Epidermal melanocyte (primary cell): ENCODE results near the gene ABHD14A.

Experiments
- DNase-seq: peaks from one replicate; pipeline ENCODE4 v3.0.0; 2011; ENCODE audit warnings: low spot score; ENCODE audit not compliant: insufficient read length

The ABHD14A gene

DNA sequence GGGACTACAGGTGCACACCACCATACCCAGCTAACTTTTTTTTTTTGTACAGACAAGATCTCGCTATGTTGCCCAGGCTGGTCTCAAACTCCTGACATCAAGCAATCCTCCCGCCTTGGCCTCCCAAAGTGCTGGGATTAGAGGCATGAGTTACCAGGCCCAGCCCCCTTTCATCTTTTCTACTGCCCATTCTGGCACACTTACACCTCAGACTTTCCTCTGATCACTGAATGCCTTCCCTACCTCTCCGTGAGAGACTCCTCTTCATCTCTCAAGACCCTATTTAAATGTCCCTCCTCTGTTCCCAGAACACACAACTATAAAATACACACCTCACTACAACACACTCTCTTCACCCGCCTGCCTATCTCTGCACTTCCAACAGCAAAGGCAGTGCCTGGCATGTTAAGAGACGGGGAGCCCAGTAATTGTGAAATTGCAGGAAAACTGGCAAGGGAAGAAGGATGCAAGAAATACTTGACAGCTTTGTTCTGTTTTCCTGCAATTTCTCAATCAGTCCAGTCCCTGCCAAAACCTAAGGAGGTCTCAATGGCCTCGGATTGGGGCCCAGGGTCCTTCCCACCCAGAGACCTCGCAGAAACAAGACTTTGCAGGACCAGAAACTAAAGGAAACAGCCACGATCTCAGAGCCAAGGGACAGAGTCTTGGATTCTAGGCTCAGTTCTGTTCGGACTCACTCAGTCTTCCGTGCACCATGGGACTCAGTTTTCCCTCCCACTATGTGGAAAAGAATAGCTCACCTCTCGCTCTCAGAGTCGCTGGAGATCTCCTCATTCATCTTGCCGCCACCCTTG, 34.0 kb upstream of the ABHD14A start:
- DNase-seq, result no peak

DNA sequence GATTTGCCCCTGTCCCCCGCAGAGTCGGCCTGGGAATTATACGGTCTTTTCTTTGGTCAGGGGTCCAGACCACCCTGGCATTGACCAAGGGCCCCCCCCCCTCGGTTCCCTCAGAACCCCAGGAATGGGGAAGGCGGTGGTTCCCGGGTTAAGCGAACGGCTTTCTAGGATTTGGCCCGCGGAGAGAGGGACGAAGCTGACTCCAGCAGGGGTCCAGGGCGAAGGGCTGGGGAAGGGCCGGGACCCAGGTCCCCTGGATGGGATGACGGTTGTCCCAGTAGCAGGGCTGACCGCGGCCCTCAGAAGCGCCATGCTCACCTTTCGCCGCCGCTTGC, 33.4 kb upstream of the ABHD14A start:
- DNase-seq, result no peak

DNA sequence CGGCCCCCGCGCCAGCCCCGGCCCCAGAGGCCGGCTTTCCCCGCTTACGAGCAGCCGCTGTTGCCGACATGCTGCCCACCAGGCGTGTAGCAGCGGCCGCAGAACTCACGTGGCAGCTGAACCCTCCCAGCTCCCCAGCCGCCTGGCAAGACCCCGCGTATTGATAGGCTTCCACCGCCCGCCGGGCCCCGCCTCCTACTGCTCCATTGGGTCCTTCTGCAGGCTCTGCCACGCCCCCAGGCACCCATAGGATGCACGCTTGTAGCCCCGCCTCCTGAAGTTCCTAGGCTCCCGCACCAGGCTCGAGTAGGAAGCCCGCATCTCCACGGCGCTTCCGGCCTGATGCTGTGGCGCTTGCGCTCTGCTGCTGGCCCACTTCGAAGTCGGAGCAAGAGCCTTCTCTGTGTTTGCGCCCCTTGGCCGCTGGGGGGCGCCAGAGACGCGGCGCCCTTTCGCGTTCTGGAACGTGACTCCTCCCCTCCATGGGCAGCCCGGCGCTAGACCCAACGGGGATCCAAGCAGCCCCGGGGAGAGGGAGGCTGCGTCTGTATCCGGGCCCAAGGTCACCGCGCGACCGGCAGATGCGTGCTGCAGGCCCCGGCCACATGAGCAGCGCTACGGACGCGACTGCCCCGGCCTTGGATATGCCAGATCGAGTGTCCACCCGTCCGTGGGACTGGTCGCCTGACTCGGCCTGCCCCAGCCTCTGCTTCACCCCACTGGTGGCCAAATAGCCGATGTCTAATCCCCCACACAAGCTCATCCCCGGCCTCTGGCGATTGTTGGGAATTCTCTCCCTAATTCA, 32.9 kb upstream of the ABHD14A start, which contains the start of the genes PARP3 and RRP9:
PARP3 (plus strand) TSS at position 566 of the 805 bp plus-strand sequence. CDS start 993 bp downstream, outside the sequence.
RRP9 (minus strand) TSS at position 107 of the 805 bp plus-strand sequence; CDS start at position 70, 37 bp downstream.
- peak; percentile 99 for DNase-seq

DNA sequence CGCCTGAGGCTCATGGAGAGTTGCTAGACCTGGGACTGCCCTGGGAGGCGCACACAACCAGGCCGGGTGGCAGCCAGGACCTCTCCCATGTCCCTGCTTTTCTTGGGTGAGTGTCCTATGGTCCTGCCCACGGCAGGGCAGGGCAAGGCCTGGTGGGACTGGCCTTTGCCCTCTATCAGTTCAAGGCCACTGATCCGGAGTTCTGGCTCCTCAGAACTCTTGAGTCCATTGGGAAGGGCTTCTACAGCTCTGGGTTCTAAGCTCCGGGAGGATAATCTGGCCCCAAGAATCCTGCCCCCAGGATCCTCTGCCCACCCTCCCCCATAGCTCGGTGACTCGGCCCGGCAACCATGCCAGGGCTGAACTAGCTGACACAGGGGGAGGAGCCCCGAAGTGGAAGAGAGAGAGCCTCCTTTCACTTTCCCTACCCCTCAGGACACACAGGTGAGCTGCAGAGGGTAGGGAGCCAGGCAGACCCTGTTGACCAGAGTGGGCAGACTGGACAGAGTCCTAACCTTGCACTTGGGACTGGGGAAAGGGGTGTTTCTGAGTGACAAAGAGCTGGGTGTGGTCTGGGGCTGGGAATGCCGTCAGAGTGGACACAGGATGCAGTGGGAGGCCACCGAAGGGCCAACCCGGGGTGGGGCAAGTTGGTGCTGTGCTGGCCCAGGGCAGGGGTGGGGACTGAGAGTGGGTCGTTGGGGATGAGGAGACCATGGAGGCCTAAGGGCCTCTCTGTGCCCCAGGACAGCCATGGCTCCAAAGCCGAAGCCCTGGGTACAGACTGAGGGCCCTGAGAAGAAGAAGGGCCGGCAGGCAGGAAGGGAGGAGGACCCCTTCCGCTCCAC, 32.0 kb upstream of the ABHD14A start:
- no peak for DNase-seq

DNA sequence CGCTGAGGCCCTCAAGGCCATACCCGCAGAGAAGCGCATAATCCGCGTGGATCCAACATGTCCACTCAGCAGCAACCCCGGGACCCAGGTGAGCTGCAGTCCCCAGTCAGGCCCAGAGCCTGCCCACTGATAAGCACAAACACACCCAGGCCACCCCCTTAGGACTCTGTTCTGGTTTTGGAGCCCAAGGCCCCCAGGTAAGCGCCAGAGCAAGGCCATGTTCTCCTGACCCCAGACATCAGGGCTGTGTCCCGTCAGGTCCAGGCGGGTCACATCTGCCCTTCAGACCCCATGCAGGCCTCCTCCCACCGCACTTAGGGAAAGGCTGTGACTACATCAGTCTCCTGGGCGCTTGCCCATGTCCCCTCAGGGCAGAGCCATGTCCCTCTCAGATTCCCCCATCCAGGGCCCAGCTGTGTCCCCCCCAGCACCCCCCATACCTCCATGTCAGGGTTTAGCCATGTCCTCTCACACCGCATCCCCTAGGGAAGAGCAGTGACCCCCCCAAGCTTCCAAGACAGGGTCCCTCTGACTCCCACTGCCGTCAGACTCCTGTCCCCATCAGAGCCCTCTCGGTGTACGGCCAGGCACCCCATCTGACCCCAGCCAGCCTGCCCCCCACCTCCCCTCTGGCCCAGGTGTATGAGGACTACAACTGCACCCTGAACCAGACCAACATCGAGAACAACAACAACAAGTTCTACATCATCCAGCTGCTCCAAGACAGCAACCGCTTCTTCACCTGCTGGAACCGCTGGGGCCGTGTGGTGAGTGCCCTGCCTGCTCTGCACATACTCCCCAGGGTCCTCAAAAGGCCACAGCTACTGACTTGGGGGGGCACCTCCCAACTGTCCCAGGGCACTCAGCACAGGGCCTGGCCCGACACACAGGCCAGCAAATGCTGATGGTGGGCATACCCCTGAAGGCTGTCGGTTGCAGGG, 31.1 kb upstream of the ABHD14A start:
- DNase-seq, result no peak

DNA sequence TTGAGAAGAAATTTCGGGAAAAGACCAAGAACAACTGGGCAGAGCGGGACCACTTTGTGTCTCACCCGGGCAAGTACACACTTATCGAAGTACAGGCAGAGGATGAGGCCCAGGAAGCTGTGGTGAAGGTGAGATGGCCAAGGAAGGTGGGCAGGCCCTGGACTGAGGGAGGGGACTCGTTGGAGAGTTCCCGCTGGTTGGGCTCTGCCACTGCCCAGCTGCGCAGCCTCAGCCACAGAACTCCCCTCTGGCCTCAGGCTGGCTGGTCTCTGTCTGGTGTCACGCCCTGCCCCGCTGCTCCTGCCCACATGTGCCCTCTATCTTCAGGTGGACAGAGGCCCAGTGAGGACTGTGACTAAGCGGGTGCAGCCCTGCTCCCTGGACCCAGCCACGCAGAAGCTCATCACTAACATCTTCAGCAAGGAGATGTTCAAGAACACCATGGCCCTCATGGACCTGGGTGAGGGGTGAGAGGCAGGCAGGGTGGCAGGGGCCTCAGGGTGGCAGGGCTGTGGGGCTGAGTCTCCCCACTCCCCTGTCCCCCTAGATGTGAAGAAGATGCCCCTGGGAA, 30.3 kb upstream of the ABHD14A start:
- DNase-seq, result no peak

DNA sequence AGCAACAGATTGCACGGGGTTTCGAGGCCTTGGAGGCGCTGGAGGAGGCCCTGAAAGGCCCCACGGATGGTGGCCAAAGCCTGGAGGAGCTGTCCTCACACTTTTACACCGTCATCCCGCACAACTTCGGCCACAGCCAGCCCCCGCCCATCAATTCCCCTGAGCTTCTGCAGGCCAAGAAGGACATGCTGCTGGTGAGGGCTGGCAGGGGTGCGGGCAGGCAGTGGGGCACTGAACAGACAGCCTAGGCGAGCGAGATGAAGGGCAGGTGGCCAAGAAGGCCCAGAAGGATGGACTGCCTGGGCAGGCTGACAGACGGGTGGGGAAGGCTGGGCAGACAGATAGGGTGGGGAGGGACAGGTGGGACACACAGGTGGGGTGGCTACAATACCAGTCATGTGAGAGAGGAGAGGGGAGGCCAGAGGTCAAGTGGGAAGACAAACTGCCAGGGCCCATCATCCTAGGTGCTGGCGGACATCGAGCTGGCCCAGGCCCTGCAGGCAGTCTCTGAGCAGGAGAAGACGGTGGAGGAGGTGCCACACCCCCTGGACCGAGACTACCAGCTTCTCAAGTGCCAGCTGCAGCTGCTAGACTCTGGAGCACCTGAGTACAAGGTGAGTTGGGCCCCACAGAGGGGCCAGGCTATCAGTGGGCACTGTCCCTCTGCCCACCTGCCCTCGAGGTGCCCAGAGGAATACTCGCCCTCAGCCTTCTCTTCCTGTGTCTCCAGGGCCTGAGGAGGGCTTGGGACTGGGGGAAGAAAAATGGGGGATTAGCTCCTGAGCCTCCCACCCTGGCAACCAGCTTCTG, 29.6 kb upstream of the ABHD14A start:
- no peak for DNase-seq

DNA sequence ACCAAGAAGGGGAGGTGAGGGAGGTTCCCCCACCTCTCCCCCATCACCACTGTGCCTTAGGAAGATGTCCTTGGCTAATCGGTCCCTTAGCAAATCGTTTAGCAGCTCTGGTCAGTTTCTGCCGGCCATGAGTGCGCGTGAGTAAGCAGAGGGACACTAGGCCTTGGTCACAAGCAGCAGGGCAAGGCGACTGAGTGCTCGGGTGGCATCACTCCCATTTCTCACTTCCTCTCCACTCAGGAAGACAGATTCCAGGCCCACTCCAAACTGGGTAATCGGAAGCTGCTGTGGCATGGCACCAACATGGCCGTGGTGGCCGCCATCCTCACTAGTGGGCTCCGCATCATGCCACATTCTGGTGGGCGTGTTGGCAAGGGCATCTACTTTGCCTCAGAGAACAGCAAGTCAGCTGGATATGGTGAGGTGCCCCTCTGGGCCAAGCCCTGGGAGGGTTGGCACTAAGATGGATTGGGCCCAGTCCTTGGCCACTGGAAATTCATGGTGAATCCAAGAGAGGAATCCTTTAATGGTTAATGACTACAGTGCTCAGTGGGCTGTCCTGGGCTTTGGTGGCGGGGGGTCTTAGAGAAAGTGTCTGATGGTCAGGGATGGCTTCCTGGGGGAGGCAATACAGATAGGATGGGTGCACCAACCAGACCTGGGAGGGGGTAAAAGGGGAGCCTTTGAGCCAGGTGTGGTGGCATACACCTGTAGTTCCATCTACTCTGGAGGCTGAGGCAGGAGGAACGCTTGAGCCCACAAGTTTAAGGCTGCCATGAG, 28.7 kb upstream of the ABHD14A start:
- no peak for DNase-seq

DNA sequence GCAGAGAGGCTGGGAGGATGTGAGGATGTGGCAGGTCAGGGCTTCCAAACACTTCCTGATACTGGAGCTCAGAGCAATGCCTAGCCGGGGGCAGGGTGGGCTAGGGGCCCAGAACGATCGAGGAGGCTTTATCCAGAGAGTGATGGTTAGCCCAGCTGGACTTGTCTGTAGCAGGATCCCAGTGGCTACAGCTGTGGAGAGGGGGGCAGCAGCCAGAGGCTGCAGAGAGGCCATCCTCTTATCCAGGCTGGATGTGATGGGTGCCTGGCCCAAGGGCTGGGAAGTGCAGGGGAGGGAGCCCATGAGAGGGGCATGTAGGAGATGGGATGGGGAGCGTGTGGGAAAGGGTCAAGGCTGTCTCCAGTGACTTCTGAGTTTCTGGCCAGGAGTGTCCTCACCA, 28.1 kb upstream of the ABHD14A start:
- DNase-seq, result no peak

DNA sequence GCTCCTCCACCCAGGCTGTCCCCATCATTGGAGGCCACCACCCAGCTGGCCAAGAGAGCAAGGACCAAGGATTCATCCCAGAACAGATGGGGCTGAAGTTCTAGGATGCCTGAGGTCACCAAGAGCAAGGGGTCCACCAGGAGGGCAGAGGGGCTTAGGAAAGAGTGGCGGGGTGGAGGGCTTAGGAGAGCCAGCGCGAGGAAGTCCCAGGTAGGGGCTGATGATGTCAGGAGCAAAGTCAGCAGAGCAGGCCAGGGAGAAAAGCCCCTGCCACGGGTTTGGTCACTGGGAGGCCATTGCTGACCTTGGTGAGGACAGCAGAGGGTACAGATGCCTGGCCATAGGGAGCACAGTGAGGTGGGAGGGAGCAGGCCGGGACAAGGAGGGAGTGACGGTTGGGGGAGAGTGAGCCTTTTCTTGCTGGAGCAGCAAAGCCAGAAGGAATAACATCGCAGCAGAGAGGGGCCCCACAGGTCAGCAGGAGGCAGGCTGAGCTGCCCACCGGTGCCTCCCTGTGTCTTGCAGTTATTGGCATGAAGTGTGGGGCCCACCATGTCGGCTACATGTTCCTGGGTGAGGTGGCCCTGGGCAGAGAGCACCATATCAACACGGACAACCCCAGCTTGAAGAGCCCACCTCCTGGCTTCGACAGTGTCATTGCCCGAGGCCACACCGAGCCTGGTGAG, 27.5 kb upstream of the ABHD14A start:
- DNase-seq, result no peak

DNA sequence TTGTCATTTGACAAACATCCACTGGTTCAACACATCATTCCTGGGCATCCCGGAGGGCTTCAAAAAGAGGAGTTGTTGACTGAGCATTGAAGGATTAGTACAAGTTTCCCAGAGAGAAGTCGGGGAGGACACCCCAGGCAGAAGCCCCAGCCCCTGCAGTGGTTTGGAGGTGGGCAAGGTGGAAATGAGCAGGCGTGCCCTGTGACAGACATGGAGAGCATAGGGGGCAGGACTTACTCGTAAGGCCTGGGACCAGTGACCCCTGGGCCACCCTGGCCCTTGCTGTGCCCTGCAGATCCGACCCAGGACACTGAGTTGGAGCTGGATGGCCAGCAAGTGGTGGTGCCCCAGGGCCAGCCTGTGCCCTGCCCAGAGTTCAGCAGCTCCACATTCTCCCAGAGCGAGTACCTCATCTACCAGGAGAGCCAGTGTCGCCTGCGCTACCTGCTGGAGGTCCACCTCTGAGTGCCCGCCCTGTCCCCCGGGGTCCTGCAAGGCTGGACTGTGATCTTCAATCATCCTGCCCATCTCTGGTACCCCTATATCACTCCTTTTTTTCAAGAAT, 26.8 kb upstream of the ABHD14A start:
- no peak for DNase-seq

DNA sequence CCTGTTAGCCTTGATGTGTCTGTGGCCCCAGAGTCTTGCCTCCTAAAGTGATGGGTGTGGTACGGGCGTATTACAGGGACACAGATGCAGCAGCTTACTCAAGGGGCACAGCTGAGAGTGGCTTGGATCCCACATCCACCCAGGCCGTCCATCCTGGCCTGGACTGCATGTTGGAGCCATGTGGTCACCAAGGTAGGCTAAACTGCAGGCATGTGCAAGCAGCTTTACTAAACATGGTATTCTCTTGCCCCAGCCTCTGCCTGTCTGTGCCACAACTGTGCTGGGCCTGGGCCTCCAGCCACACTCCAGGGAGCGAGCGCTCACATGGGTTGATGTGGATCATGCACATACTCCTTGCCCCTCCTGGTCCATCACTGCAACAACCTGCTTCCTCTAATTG, 25.7 kb upstream of the ABHD14A start:
- DNase-seq, result no peak

DNA sequence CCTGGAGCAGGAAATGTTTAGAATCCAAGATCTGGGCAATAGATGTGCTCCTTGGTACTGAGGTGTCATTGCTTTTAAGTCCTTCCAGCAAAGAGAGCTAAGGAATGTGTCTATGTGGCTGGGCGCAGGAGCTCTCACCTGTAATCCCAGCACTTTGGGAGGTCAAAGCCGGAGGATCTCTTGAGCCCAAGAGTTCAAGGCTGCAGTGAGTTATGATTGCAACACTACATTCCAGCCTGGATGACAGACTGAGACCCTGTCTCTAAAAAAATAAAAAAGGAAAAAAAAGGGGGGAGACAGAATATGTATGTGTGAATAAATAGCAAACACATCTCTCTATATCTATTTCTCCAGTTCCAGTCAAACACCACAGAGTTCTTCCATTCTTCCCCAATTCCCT, 24.0 kb upstream of the ABHD14A start:
- no peak for DNase-seq

DNA sequence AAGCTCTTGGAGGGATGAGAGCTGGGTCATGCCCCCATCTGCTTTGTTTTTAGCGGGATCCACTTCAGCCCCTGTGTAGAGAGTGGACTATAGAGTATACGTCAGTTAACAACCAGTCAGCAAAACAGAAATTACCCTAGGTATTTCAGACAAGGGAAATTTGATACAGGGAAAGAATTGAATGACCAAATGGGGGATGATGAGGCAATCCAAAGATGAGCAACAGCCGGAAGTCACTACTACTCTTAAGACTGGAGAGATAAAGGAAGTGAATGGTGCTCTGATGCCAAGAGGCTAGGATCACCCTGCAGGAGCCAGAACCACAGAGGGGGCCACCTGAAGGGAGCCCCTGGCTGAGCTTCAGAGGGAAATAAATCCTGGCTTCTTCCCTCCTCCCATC, 21.4 kb upstream of the ABHD14A start:
- DNase-seq, result no peak

DNA sequence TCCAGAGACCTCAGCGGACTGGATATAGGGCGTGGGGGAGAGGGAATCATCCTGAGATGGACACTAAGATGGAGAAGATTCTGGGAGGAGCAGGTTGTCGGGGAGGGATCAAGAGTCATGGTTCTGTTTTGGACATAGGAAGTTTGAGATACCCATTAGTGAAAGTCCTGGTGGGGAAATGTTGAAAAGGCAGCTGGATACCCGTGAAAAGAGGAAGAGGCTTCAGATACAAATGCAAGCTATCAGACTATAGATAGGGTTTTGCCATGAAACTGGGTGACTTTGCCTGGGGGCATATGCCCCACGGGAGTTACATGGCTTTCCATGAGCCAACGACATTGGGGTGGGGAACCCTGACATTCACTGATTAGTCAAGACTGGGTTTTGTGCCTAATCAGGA, 20.8 kb upstream of the ABHD14A start:
- DNase-seq, result no peak

DNA sequence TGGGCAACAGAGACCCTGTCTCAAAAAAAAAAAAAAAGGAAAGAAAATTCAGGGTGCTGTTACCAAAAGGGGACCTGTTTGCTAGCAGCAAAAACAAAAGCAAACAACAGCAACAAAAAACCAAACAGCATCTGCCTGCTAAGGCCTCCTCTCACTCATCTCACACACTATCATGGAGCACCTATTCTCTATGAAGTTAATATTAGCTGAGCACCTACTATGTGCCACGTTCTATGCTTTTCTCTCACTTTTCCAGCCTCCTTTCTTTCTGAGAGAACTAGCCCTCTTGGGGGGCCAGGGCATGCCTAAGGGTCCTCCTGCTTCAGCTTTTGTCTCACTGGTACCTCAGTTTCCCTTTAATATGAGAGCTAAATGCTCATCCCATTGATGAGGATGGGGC, 20.2 kb upstream of the ABHD14A start:
- no peak for DNase-seq

DNA sequence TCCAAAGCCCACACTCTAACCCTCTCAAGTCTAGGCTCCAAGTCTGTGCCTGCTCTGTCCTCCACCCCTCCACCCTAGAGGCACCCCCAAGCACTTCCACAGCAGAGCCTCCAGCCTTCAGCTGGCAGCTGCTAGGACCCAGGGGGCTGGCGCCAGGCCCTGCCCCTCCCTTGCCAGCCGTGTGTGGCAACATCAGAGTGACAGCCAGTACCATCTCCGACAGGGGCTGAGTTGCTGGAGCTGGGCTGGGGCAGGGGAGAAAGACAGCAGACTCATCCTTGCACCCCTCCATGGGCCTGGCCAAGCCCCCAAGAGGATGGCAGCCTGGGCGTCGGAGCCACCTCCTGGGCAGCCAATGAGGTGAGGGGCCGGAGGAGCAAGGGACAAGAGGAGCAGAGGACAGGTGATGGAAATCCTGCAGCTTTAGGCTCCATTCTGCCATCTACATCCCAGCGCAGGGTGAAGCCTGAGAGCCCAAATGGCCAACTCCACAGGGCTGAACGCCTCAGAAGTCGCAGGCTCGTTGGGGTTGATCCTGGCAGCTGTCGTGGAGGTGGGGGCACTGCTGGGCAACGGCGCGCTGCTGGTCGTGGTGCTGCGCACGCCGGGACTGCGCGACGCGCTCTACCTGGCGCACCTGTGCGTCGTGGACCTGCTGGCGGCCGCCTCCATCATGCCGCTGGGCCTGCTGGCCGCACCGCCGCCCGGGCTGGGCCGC, 19.5 kb upstream of the ABHD14A start, which contains the start of gene GPR62:
GPR62 (plus strand) TSS at position 207 of the 718 bp plus-strand sequence; CDS start at position 479, 272 bp downstream.
- DNase-seq, result no peak
